Endothelial cell of umbilical vein (primary cell): Measurements from ENCODE around the gene YDJC. TPM values are rescaled to one million over a fixed set of nuclear protein-coding genes. Genes with fewer than 3 reads are reported as not detected.

Experiments used
- BruUV-seq: library from RNA; stranded (reverse); fragments of 400-500 nt; replicated peaks from 2 replicates; lab custom pipeline; 2021; lab: Mats Ljungman, UMichigan
- CTCF ChIA-PET: fragments of 300-600, 350-600 bp; sonication (Branson Sonifier 250); formaldehyde crosslinking; loops from one replicate; lab custom pipeline; 2021; ENCODE audit warnings: antibody characterized with exemption, inconsistent platforms; lab: Charles Lee
- POLR2A ChIA-PET: fragments of 300-600, 350-600 bp; sonication (Branson Sonifier 250); formaldehyde crosslinking; loops from one replicate; lab custom pipeline; 2021; ENCODE audit warnings: antibody characterized with exemption, inconsistent platforms; lab: Charles Lee
- DNase-seq: peaks from one replicate; pipeline ENCODE4 v3.0.0-alpha.2; 2011; ENCODE audit warnings: low read depth, low spot score
- FAIRE-seq: peaks from 2 replicates; lab custom pipeline; 2011; peaks lifted over from hg19 to GRCh38; lab: Jason Lieb, UNC
- H2AFZ ChIP-seq: 2 replicates; pipeline ENCODE4 v1.6.0; 2012; ENCODE audit warnings: low read depth, low read length, control low read depth, inconsistent platforms
- H3K27ac ChIP-seq: 2 replicates; pipeline ENCODE4 v1.5.1; 2011; ENCODE audit warnings: low read depth, mild to moderate bottlenecking, control low read depth, low read length, moderate library complexity; ENCODE audit not compliant: insufficient read depth
- H3K27me3 ChIP-seq, 2 experiments: 2 replicates each; pipeline versions ENCODE4 v1.6.0 to v1.6.1; 2011; ENCODE audit warnings: low read length in 2 of 2, mixed read lengths in 1 of 2; ENCODE audit not compliant: control insufficient read depth in 2 of 2, insufficient read depth in 2 of 2
- H3K36me3 ChIP-seq, 2 experiments: 2 replicates in 1 of 2; 3 replicates in 1 of 2; pipeline ENCODE4 v1.5.1; 2011; ENCODE audit warnings: low read length in 2 of 2, mild to moderate bottlenecking in 1 of 2, moderate library complexity in 1 of 2; ENCODE audit not compliant: control insufficient read depth in 2 of 2, insufficient read depth in 2 of 2; ENCODE audit errors: extremely low read depth in 1 of 2
- H3K4me1 ChIP-seq: 3 replicates; pipeline ENCODE4 v1.5.1; 2011; ENCODE audit warnings: mild to moderate bottlenecking, low read length; ENCODE audit not compliant: control insufficient read depth, insufficient read depth; ENCODE audit errors: extremely low read depth
- H3K4me2 ChIP-seq: 2 replicates; pipeline ENCODE4 v1.6.1; 2011; ENCODE audit warnings: low read length, control low read depth, mixed read lengths; ENCODE audit not compliant: insufficient read depth
- H3K4me3 ChIP-seq, 3 experiments: fragments of 200-600 bp in 1 of 3; sonication (generic), shearing (Covaris generic) in 1 of 3; replicated peaks in 1 of 3; 2 replicates each; pipeline ENCODE4 v1.5.1; 2011 to 2016; ENCODE audit warnings: control low read depth in 3 of 3, low read length in 3 of 3, mild to moderate bottlenecking in 2 of 3, inconsistent platforms in 1 of 3, low read depth in 1 of 3, moderate library complexity in 1 of 3; ENCODE audit not compliant: insufficient read depth in 1 of 3
- H3K79me2 ChIP-seq: 2 replicates; pipeline ENCODE4 v1.6.0; 2012; ENCODE audit warnings: low read length, inconsistent platforms; ENCODE audit not compliant: control insufficient read depth, insufficient read depth
- H3K9ac ChIP-seq: replicated peaks from 2 replicates; pipeline ENCODE3; 2011; ENCODE audit warnings: low read length, control low read depth; ENCODE audit not compliant: insufficient read depth; ENCODE audit errors: extremely low read depth
- H3K9me1 ChIP-seq: replicated peaks from 3 replicates; pipeline ENCODE4 v1.6.0; 2011; ENCODE audit warnings: mild to moderate bottlenecking, low read length; ENCODE audit not compliant: control insufficient read depth, insufficient read depth; ENCODE audit errors: extremely low read depth
- H3K9me3 ChIP-seq: replicated peaks from 2 replicates; pipeline ENCODE4 v1.5.1; 2012; ENCODE audit warnings: low read length, inconsistent platforms; ENCODE audit not compliant: control insufficient read depth, insufficient read depth
- H4K20me1 ChIP-seq: replicated peaks from 2 replicates; pipeline ENCODE3; 2011; ENCODE audit warnings: mild to moderate bottlenecking, low read length; ENCODE audit not compliant: control insufficient read depth, insufficient read depth; ENCODE audit errors: extremely low read depth
- EZH2 ChIP-seq: IDR thresholded peaks from 2 replicates; pipeline ENCODE4 v1.6.1; 2012; ENCODE audit warnings: borderline replicate concordance, low read depth, mild to moderate bottlenecking, moderate library complexity, low read length, inconsistent platforms; ENCODE audit not compliant: severe bottlenecking
- FOS ChIP-seq: IDR thresholded peaks from 2 replicates; pipeline ENCODE4 v1.6.1; 2011; ENCODE audit warnings: mild to moderate bottlenecking, low read length, moderate library complexity, borderline replicate concordance; ENCODE audit not compliant: insufficient read depth
- GATA2 ChIP-seq: IDR thresholded peaks from 2 replicates; pipeline ENCODE4 v1.7.0; 2011; ENCODE audit warnings: low read depth, mild to moderate bottlenecking, moderate library complexity, mixed read lengths, low read length; ENCODE audit not compliant: insufficient read length, insufficient read depth
- JUN ChIP-seq: IDR thresholded peaks from 2 replicates; pipeline ENCODE4 v1.6.1; 2011; ENCODE audit warnings: borderline replicate concordance, low read depth; ENCODE audit not compliant: insufficient read length, insufficient read depth
- MYC ChIP-seq: IDR thresholded peaks from one replicate; pipeline ENCODE4 v1.6.1; 2011; ENCODE audit warnings: mild to moderate bottlenecking, low read depth, low read length
- POLR2A ChIP-seq: IDR thresholded peaks from 2 replicates; pipeline ENCODE4 v1.6.1; 2012; ENCODE audit warnings: low read depth, mild to moderate bottlenecking, control low read depth, low read length
- POLR2AphosphoS5 ChIP-seq: IDR thresholded peaks from 2 replicates; pipeline ENCODE4 v1.6.1; 2012; ENCODE audit warnings: low read depth, mild to moderate bottlenecking, control low read depth, low read length, moderate library complexity; ENCODE audit not compliant: insufficient read depth
- dilution Hi-C: fragments of 300-500 bp; cut with MboI; formaldehyde crosslinking; loops from one replicate; pipeline ENCODE4 v1.15.0; 2019; ENCODE audit warnings: low sequenced_read_pairs; ENCODE audit not compliant: extremely low pct_ligation_motif_present
- intact Hi-C: fragments of 100-400 bp; cut with micrococcal nuclease; formaldehyde crosslinking; loops from one replicate; pipeline ENCODE4 v1.10.0; 2022
- polyA plus RNA-seq, 4 experiments: library from polyadenylated mRNA; depleted of rRNA in 3 of 4; stranded (reverse) in 3 of 4; unstranded in 1 of 4; fragments of >200 nt; gene quantifications; 2 replicates each; pipeline versions ENCODE4 v1.2.1 to v1.2.3, GENCODE V29; 2011 to 2012; ENCODE audit warnings: missing spikeins in 1 of 4
- total RNA-seq: library from RNA; stranded (reverse); gene quantifications from 2 replicates; pipeline ENCODE4 v1.2.3, GENCODE V29; 2021
- TF ChIP-seq, protein P1 (sequence below), 2 donors: IDR thresholded peaks; 1 replicate in 1 of 2; 2 replicates in 1 of 2; pipeline ENCODE4 v1.5.1; 2011; ENCODE audit warnings: low read length in 2 of 2, mild to moderate bottlenecking in 2 of 2, moderate library complexity in 2 of 2, control low read depth in 1 of 2, inconsistent platforms in 1 of 2, low read depth in 1 of 2; ENCODE audit not compliant: insufficient read depth in 1 of 2; ENCODE audit errors: extremely low read depth in 1 of 2
- TF ChIP-seq, protein P2 (sequence below): IDR thresholded peaks from 2 replicates; pipeline ENCODE4 v1.6.1; 2011; ENCODE audit not compliant: insufficient read depth, insufficient read length

YDJC gene
- total and polyA plus RNA-seq, 2 donors (not counting 3 experiments of a cell fraction or from before 2014, with no cell fraction given), result 27.2 to 29.9 TPM

DNA sequence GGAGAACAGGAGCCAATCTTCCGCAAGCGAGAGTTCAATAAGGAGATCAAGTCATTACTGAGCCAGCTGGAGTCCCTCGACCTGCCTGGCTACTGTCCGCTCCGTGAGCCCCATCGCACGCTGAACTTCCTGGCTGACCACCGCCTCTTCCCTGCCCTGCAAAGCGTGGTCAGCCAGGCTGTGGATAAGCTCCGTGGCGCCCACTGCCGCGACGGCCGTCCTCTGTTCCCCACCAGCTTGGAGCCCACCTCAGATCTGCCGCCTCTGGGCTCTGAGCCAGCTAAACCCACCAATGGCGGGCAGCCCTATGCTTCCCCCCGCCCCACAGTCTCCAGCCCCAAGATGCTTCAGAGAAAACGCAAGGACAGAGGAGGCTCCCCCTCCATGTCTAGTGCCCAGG is 5.0 kb upstream of the YDJC start:
- no TSS peak for BruUV-seq
- H3K9ac ChIP-seq, result no peak overlapping the region
- H3K27ac ChIP-seq, result no peak overlapping the region
- H2AFZ ChIP-seq, result no peak overlapping the region
- no peak overlapping the region for H3K4me3 ChIP-seq
- intact Hi-C loops (no loop called here), dilution Hi-C loops (no loop called here)
- CTCF ChIA-PET, result interaction anchor here (0.9 to 1.9 kb wide), 2 partner anchors 12 kb away, joined by 3 to 8 read pairs; no protein-coding TSS in a partner anchor
- H3K4me1 ChIP-seq, result no peaks in the 10 kb centered on the region
- H3K36me3 ChIP-seq, result no peaks in the 10 kb centered on the region
- no peaks in the 10 kb centered on the region for H3K27me3 ChIP-seq
- POLR2A ChIA-PET, result no interaction called here
- no peaks in the 10 kb centered on the region for H3K79me2 ChIP-seq
- no peak overlapping the region for H3K4me2 ChIP-seq
- no peaks in the 10 kb centered on the region for H4K20me1 ChIP-seq
- TF ChIP-seq, protein P1, sequence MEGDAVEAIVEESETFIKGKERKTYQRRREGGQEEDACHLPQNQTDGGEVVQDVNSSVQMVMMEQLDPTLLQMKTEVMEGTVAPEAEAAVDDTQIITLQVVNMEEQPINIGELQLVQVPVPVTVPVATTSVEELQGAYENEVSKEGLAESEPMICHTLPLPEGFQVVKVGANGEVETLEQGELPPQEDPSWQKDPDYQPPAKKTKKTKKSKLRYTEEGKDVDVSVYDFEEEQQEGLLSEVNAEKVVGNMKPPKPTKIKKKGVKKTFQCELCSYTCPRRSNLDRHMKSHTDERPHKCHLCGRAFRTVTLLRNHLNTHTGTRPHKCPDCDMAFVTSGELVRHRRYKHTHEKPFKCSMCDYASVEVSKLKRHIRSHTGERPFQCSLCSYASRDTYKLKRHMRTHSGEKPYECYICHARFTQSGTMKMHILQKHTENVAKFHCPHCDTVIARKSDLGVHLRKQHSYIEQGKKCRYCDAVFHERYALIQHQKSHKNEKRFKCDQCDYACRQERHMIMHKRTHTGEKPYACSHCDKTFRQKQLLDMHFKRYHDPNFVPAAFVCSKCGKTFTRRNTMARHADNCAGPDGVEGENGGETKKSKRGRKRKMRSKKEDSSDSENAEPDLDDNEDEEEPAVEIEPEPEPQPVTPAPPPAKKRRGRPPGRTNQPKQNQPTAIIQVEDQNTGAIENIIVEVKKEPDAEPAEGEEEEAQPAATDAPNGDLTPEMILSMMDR (IDR thresholded peaks at IDR 0.05; ENCODE audit: extremely low read depth in 1 of 2, insufficient read depth in 1 of 2, low read depth in 1 of 2, low read length in 2 of 2), result no peak
- TF ChIP-seq GATA2, result no peak
- no peak for TF ChIP-seq EZH2
- no peak for TF ChIP-seq MYC
- TF ChIP-seq FOS, result no peak
- TF ChIP-seq, protein P2, sequence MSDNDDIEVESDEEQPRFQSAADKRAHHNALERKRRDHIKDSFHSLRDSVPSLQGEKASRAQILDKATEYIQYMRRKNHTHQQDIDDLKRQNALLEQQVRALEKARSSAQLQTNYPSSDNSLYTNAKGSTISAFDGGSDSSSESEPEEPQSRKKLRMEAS, result no peak
- TF ChIP-seq POLR2A, result no peak
- no peak for TF ChIP-seq JUN
- TF ChIP-seq POLR2AphosphoS5, result no peak
- DNase-seq, result no peak
- no peaks in the 10 kb centered on the region for H3K9me1 ChIP-seq
- no peak for FAIRE-seq
- no peaks in the 10 kb centered on the region for H3K9me3 ChIP-seq
